HepG2 (cell line): Measurements from ENCODE around the gene GREM1. TPM values are rescaled to one million over a fixed set of nuclear protein-coding genes. Genes with fewer than 3 reads are reported as not detected.
A peak's percentile ranks its signal among the peaks of the same experiment; 100 is the strongest.

Experiments used
- AHDC1 ChIP-seq: sonication (generic); formaldehyde crosslinking; IDR thresholded peaks from 2 replicates; pipeline ENCODE4 v1.5.1; 2020; ENCODE audit warnings: mild to moderate bottlenecking, missing genetic modification reagents, borderline replicate concordance
- CREM ChIP-seq, 2 experiments: sonication (generic) in 1 of 2; formaldehyde crosslinking in 1 of 2; IDR thresholded peaks; 2 replicates each; pipeline versions ENCODE4 v1.4.0 to v1.6.1; 2016 to 2020; ENCODE audit warnings: antibody characterized with exemption in 1 of 2, mild to moderate bottlenecking in 1 of 2, missing genetic modification reagents in 1 of 2
- FOXO1 ChIP-seq: sonication (generic); formaldehyde crosslinking; IDR thresholded peaks from 2 replicates; pipeline ENCODE4 v1.4.0; 2020; ENCODE audit warnings: missing genetic modification reagents
- HMG20A ChIP-seq: IDR thresholded peaks from 2 replicates; pipeline ENCODE4 v1.6.1; 2016; ENCODE audit warnings: borderline replicate concordance
- HNF4G ChIP-seq, 2 experiments: sonication (generic) in 1 of 2; formaldehyde crosslinking in 1 of 2; IDR thresholded peaks; 2 replicates each; pipeline versions ENCODE4 v1.4.0 to v1.6.1; 2011 to 2020; ENCODE audit warnings: borderline replicate concordance in 2 of 2, low read depth in 2 of 2, mild to moderate bottlenecking in 2 of 2, low read length in 1 of 2, missing genetic modification reagents in 1 of 2, moderate library complexity in 1 of 2
- MAFG ChIP-seq: sonication (generic); formaldehyde crosslinking; IDR thresholded peaks from 2 replicates; pipeline ENCODE4 v1.5.1; 2020; ENCODE audit warnings: mild to moderate bottlenecking, missing genetic modification reagents
- NCOA2 ChIP-seq: sonication (generic); formaldehyde crosslinking; IDR thresholded peaks from 2 replicates; pipeline ENCODE4 v1.8.0; 2022; ENCODE audit warnings: inconsistent platforms
- RXRB ChIP-seq: IDR thresholded peaks from 2 replicates; pipeline ENCODE4 v1.6.1; 2016; ENCODE audit warnings: borderline replicate concordance, missing genetic modification reagents, missing compliant biosample characterization
- SNAI1 ChIP-seq: sonication (generic); formaldehyde crosslinking; IDR thresholded peaks from 2 replicates; pipeline ENCODE4 v1.5.0; 2020; ENCODE audit warnings: mild to moderate bottlenecking, missing genetic modification reagents, borderline replicate concordance
- ZNF230 ChIP-seq: sonication (generic); formaldehyde crosslinking; IDR thresholded peaks from 2 replicates; pipeline ENCODE4 v1.4.0; 2020; ENCODE audit warnings: mild to moderate bottlenecking, missing genetic modification reagents
- ZNF484 ChIP-seq: sonication (generic); formaldehyde crosslinking; IDR thresholded peaks from 2 replicates; pipeline ENCODE4 v1.5.1; 2020; ENCODE audit warnings: mild to moderate bottlenecking, low read depth, missing genetic modification reagents, borderline replicate concordance
- ZNF749 ChIP-seq: sonication (generic); formaldehyde crosslinking; IDR thresholded peaks from 2 replicates; pipeline ENCODE4 v1.8.0; 2022; ENCODE audit warnings: mild to moderate bottlenecking, missing genetic modification reagents, moderate library complexity, borderline replicate concordance
- polyA plus RNA-seq, 8 experiments: library from polyadenylated mRNA; depleted of rRNA in 3 of 8; stranded (reverse) in 7 of 8; unstranded in 1 of 8; fragments of >200 nt; fragmentation: Illumina TruSeq in 4 of 8; extraction: Trizol in 4 of 8; gene quantifications; 2 replicates each; pipeline versions ENCODE4 v1.2.1 to v1.2.3, GENCODE V29; 2011 to 2016; ENCODE audit warnings: low read depth in 4 of 8, missing spikeins in 1 of 8, mixed read lengths in 1 of 8; ENCODE audit not compliant: insufficient read depth in 1 of 8
- total RNA-seq, 5 experiments: library from RNA; depleted of rRNA; stranded (reverse); fragments of >200 nt; fragmentation: Illumina TruSeq; extraction: Trizol; gene quantifications; 2 replicates each; pipeline ENCODE4 v1.2.3, GENCODE V29; 2016; ENCODE audit warnings: low read depth in 1 of 5
- TF ChIP-seq, protein P1 (sequence below): IDR thresholded peaks from 2 replicates; pipeline ENCODE4 v1.6.1; 2018; ENCODE audit warnings: missing genetic modification reagents, mild to moderate bottlenecking, missing compliant biosample characterization
- TF ChIP-seq, protein P2 (sequence below): sonication (generic); formaldehyde crosslinking; IDR thresholded peaks from 2 replicates; pipeline ENCODE4 v1.8.0; 2022; ENCODE audit warnings: missing genetic modification reagents, low read depth, mild to moderate bottlenecking, borderline replicate concordance
- TF ChIP-seq, protein P3 (sequence below): IDR thresholded peaks from 2 replicates; pipeline ENCODE4 v1.6.1; 2016; ENCODE audit warnings: low read depth
- TF ChIP-seq, protein P4 (sequence below): sonication (generic); formaldehyde crosslinking; IDR thresholded peaks from 2 replicates; pipeline ENCODE4 v1.4.0; 2020; ENCODE audit warnings: missing genetic modification reagents, borderline replicate concordance

GREM1 gene
- total and polyA plus RNA-seq, 2 of the 13 experiments (the other 11 are each of a cell fraction or from before 2014, with no cell fraction given) = 0.02 to 0.08 TPM

DNA sequence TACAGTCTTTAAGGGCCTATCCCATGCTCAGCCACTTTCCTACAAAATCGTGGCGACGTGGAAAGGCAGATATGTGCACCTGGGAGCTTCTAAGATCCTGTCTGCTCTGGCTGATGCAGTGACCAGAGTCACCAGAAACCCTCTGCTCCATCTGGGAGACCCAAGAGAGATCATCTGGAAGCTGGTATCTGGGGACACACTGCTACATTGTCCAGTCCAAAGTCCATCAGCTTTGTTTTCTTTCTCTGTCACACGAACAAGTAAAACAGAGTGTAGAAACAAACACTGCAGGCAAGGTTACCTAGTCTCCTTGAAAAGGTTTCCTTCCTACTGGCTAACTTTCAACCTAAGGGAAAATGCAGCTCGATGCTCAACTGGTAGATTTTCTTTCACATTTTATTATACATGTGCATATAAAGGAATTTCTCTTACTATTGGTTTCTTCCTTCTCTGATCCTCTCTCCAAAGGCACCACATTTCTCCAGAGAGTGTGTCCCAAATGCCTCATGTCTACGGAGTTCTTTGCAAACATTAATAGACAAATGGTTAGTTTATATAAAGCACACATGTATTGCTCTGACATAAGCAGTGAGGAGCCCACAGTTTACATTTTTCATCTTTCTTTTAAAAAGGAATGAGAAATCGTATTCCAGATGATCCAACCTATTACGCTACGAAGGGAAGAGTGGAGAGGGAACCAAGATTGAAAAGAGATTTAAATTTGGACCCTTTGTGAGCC, 8.3 kb upstream of the GREM1 start (continued):
- TF ChIP-seq, protein P1, sequence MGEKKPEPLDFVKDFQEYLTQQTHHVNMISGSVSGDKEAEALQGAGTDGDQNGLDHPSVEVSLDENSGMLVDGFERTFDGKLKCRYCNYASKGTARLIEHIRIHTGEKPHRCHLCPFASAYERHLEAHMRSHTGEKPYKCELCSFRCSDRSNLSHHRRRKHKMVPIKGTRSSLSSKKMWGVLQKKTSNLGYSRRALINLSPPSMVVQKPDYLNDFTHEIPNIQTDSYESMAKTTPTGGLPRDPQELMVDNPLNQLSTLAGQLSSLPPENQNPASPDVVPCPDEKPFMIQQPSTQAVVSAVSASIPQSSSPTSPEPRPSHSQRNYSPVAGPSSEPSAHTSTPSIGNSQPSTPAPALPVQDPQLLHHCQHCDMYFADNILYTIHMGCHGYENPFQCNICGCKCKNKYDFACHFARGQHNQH (CRISPR knock-in tag) = no peak
- TF ChIP-seq ZNF484 = no peak
- TF ChIP-seq MAFG (CRISPR knock-in tag) = no peak
- TF ChIP-seq HMG20A = peak; percentile 86
- no peak; the same call in 1 of the 2 replicates for TF ChIP-seq CREM (IDR thresholded peaks at IDR 0.05)
- TF ChIP-seq CREM (CRISPR knock-in tag; IDR thresholded peaks at IDR 0.05) = no peak
- TF ChIP-seq SNAI1 (CRISPR knock-in tag) = no peak
- peak; percentile 53; the same call in 1 of the 2 replicates for TF ChIP-seq NCOA2 (CRISPR knock-in tag)
- TF ChIP-seq ZNF749 (CRISPR knock-in tag) = no peak
- TF ChIP-seq RXRB = peak; percentile 39; the same call in 1 of the 2 replicates
- no peak for TF ChIP-seq ZNF230 (CRISPR knock-in tag)
- TF ChIP-seq, protein P2, sequence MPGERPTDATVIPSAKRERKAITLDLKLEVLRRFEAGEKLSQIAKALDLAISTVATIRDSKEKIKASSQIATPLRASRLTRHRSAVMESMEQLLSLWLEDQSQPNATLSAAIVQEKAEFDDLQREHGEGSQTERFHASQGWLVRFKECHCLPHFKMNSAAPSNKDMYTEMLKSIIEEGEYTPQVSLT = no peak
- TF ChIP-seq, protein P3, sequence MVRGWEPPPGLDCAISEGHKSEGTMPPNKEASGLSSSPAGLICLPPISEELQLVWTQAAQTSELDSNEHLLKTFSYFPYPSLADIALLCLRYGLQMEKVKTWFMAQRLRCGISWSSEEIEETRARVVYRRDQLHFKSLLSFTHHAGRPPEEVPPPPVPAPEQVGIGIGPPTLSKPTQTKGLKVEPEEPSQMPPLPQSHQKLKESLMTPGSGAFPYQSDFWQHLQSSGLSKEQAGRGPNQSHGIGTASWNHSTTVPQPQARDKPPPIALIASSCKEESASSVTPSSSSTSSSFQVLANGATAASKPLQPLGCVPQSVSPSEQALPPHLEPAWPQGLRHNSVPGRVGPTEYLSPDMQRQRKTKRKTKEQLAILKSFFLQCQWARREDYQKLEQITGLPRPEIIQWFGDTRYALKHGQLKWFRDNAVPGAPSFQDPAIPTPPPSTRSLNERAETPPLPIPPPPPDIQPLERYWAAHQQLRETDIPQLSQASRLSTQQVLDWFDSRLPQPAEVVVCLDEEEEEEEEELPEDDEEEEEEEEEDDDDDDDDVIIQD = peak; percentile 42; the same call in 1 of the 2 replicates
- TF ChIP-seq FOXO1 (CRISPR knock-in tag) = peak; percentile 18; the same call in 1 of the 2 replicates
- TF ChIP-seq HNF4G (IDR thresholded peaks at IDR 0.05; ENCODE audit: borderline replicate concordance, low read depth, low read length) = peak; percentile 76
- 0 out of 2 replicates have a peak, but pooled peaks have one; percentile 24 for TF ChIP-seq HNF4G (CRISPR knock-in tag; IDR thresholded peaks at IDR 0.05; ENCODE audit: borderline replicate concordance, low read depth)
- TF ChIP-seq AHDC1 = peak; percentile 72; the same call in 1 of the 2 replicates
- TF ChIP-seq, protein P4, sequence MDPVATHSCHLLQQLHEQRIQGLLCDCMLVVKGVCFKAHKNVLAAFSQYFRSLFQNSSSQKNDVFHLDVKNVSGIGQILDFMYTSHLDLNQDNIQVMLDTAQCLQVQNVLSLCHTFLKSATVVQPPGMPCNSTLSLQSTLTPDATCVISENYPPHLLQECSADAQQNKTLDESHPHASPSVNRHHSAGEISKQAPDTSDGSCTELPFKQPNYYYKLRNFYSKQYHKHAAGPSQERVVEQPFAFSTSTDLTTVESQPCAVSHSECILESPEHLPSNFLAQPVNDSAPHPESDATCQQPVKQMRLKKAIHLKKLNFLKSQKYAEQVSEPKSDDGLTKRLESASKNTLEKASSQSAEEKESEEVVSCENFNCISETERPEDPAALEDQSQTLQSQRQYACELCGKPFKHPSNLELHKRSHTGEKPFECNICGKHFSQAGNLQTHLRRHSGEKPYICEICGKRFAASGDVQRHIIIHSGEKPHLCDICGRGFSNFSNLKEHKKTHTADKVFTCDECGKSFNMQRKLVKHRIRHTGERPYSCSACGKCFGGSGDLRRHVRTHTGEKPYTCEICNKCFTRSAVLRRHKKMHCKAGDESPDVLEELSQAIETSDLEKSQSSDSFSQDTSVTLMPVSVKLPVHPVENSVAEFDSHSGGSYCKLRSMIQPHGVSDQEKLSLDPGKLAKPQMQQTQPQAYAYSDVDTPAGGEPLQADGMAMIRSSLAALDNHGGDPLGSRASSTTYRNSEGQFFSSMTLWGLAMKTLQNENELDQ (CRISPR knock-in tag) = no peak
